Embryonic facial prominence (tissue), 1 donor: ENCODE measurements around the gene SPCS2.
A peak's percentile ranks its signal among the peaks of the same experiment; 100 is the strongest.

Experiments
- DNase-seq: peaks from one replicate; pipeline ENCODE4 v3.0.0-alpha.2; 2016; ENCODE audit errors: extremely low spot score

Gene SPCS2

GRCh38 chr11:74948898-74949752, at the start of gene SPCS2, which contains the start of gene XRRA1:
Gene SPCS2, plus strand, starts transcription at chr11:74949266. Its CDS starts 20 bp downstream, at chr11:74949286.
Gene XRRA1, minus strand, starts transcription at chr11:74949091. Its CDS starts 8,213 bp downstream, at chr11:74940878.
- DNase-seq, result peak; percentile 96

GRCh38 chr11:74902342-74902741, 46.7 kb upstream of the SPCS2 start:
- DNase-seq, result no peak

- DNase-seq, result no peak
Observed at GRCh38 chr11:74905326-74905725, 43.7 kb upstream of the SPCS2 start.

- DNase-seq, result no peak
Observed at GRCh38 chr11:74909385-74909784, 39.7 kb upstream of the SPCS2 start.

- DNase-seq, result no peak
Observed at GRCh38 chr11:74909812-74910211, 39.3 kb upstream of the SPCS2 start.

- DNase-seq, result no peak
Observed at GRCh38 chr11:74923125-74923524, 25.9 kb upstream of the SPCS2 start.

- DNase-seq, result no peak
Observed at GRCh38 chr11:74925281-74925680, 23.8 kb upstream of the SPCS2 start.

GRCh38 chr11:74926304-74927030, 22.6 kb upstream of the SPCS2 start:
- no peak for DNase-seq

- DNase-seq, result no peak
Observed at GRCh38 chr11:74927496-74927895, 21.6 kb upstream of the SPCS2 start.

GRCh38 chr11:74929431-74930363, 19.4 kb upstream of the SPCS2 start:
- DNase-seq, result peak; percentile 57

GRCh38 chr11:74932169-74932568, 16.9 kb upstream of the SPCS2 start:
- no peak for DNase-seq

GRCh38 chr11:74932797-74933196, 16.3 kb upstream of the SPCS2 start:
- no peak for DNase-seq

- DNase-seq, result no peak
Observed at GRCh38 chr11:74933765-74934164, 15.3 kb upstream of the SPCS2 start.

GRCh38 chr11:74935285-74935684, 13.8 kb upstream of the SPCS2 start:
- no peak for DNase-seq

- no peak for DNase-seq
Observed at GRCh38 chr11:74936087-74936486, 13.0 kb upstream of the SPCS2 start.

GRCh38 chr11:74936976-74937375, 12.1 kb upstream of the SPCS2 start:
- DNase-seq, result no peak

- no peak for DNase-seq
Observed at GRCh38 chr11:74937696-74938475, 11.2 kb upstream of the SPCS2 start.

- no peak for DNase-seq
Observed at GRCh38 chr11:74941492-74941891, 7.6 kb upstream of the SPCS2 start.

- no peak for DNase-seq
Observed at GRCh38 chr11:74942073-74942759, 6.8 kb upstream of the SPCS2 start.

- no peak for DNase-seq
Observed at GRCh38 chr11:74948546-74948897, 544 bp upstream of the SPCS2 start.

- DNase-seq, result no peak
Observed at GRCh38 chr11:74949753-74950137, 679 bp downstream of the SPCS2 start.
